B cell (primary cell): ENCODE results near the gene ANKRD11.

ENCODE experiments used
- CTCF ChIP-seq: fragments of 200-600 bp; IDR thresholded peaks from one replicate; pipeline ENCODE4 v1.8.0; 2022; ENCODE audit warnings: antibody characterized with exemption, mild to moderate bottlenecking
- EZH2 ChIP-seq: IDR thresholded peaks from 2 replicates; pipeline ENCODE4 v1.6.1; 2012; ENCODE audit warnings: borderline replicate concordance, low read depth, mild to moderate bottlenecking, moderate library complexity, low read length; ENCODE audit not compliant: insufficient read depth, poor library complexity, severe bottlenecking

GRCh38 chr16:89318430-89318758, 172.0 kb downstream of the ANKRD11 start:
- TF ChIP-seq EZH2 (no peak), CTCF (no peak)
